Psoas muscle (tissue), 8 donors: ENCODE measurements around the gene TMEM120A. TPM values are rescaled to one million over a fixed set of nuclear protein-coding genes. Genes with fewer than 3 reads are reported as not detected.

Experiments
- ATAC-seq, 4 donors: fragments of 200-7000 bp; cut with Tn5 transposase; one replicate each; pipeline ENCODE4 v1.9.1; 2020; ENCODE audit warnings: moderate library complexity in 3 of 4, mild to moderate bottlenecking in 2 of 4
- DNase-seq, 2 donors: peaks; one replicate each; pipeline ENCODE4 v3.0.0-alpha.2; 2020
- H3K27ac ChIP-seq: fragments of 200-600 bp; one replicate; pipeline ENCODE4 v1.8.0; 2022
- H3K27me3 ChIP-seq, 3 donors: fragments of 200-600 bp in 1 of 3; one replicate each; pipeline versions ENCODE4 v1.6.1 to v1.8.0; 2013 to 2022; ENCODE audit warnings: low read length in 2 of 3, mild to moderate bottlenecking in 2 of 3, moderate library complexity in 1 of 3; ENCODE audit not compliant: insufficient read depth in 3 of 3
- H3K36me3 ChIP-seq, 2 donors: fragments of 200-600 bp in 1 of 2; one replicate each; pipeline versions ENCODE4 v1.6.1 to v1.8.0; 2013 to 2022; ENCODE audit warnings: low read depth in 1 of 2, mild to moderate bottlenecking in 1 of 2, moderate library complexity in 1 of 2; ENCODE audit not compliant: insufficient read depth in 1 of 2
- H3K4me1 ChIP-seq: fragments of 200-600 bp; one replicate; pipeline ENCODE4 v1.8.0; 2022
- H3K4me3 ChIP-seq: fragments of 200-600 bp; one replicate; pipeline ENCODE4 v1.8.0; 2022; ENCODE audit warnings: mild to moderate bottlenecking
- H3K9me3 ChIP-seq: fragments of 200-600 bp; one replicate; pipeline ENCODE4 v1.8.0; 2022
- CTCF ChIP-seq: fragments of 200-600 bp; IDR thresholded peaks from one replicate; pipeline ENCODE4 v1.8.0; 2022; ENCODE audit warnings: antibody characterized with exemption
- WGBS, 3 donors: extraction: QIAGEN DNeasy Blood & Tissue Kit; methylation state at CpG; one replicate each; pipeline versions ENCODE4 v1.1.6 to v1.1.7; 2013; 5-methylcytosine and 5-hydroxymethylcytosine counted together
- intact Hi-C, 2 donors: fragments of 100-400 bp; cut with DNase I; formaldehyde crosslinking; loops; one replicate each; pipeline versions ENCODE4 v1.11.0 to v1.14.2; 2022
- polyA plus RNA-seq, 3 donors: library from polyadenylated mRNA; stranded (reverse); fragments of 200-250 nt; gene quantifications; one replicate each; pipeline ENCODE4 v1.2.3, GENCODE V29; 2013
- total RNA-seq, 4 donors: library from RNA; stranded (reverse); fragmentation: NEBNext Ultra II Directional in 2 of 4; extraction: Animal tissue kit (Norgen Biotek cat#: 25700) in 2 of 4; gene quantifications; one replicate each; pipeline versions ENCODE4 v1.2.1 to v1.2.4, GENCODE V29; 2021 to 2023
- donor health status: healthy with polysubstance abuse.
- donor health status: DM: no; HTN: no; CAD: no; lungs with moderate emphysema.
- donor health status: Bipolar disorder and iron deficiency.
- donor health status: healthy.
- donor health status: DM: yes; HTN: yes; CAD: no.
- donor health status: DM: no; HTN: no; CAD: no.
- donor health status: DM: no; HTN: no; CAD: no.
- donor health status: DM: yes; HTN: yes; CAD: no.

The TMEM120A gene
- total and polyA plus RNA-seq, 7 donors = 70.1 to 185 (median 103) TPM

GRCh38 chr7:75937958-75938786 lies 56.2 kb downstream of the TMEM120A start:
- no peak overlapping the region for H3K4me3 ChIP-seq
- no peak for TF ChIP-seq CTCF
- WGBS, 3 donors = 44 to 51% (median 49%) methylated on average over 15 of the region's 15 CpGs
- ATAC-seq (peak; percentile 87 to 92 (median 90)), DNase-seq (peak; percentile 77 to 88)
- no peaks in the 10 kb centered on the region for H3K36me3 ChIP-seq
- peaks cover 21% of the 10 kb centered on the region for H3K4me1 ChIP-seq
- no peaks in the 10 kb centered on the region for H3K27me3 ChIP-seq
- H3K9me3 ChIP-seq = no peaks in the 10 kb centered on the region
- intact Hi-C loops = no loop called here
- H3K27ac ChIP-seq = peak overlapping the region; percentile 56

Other genes starting within 250 kb of the TMEM120A start
- not detected for gene CCL26, start 222.4 kb downstream of the TMEM120A start, total RNA-seq
- gene CCL26, start 222.4 kb downstream of the TMEM120A start, polyA plus RNA-seq = under 1 TPM in 2 of 3 donors, not detected in 1; 0.27 to 0.34 TPM
- not detected for gene CCL24, start 180.8 kb downstream of the TMEM120A start, total RNA-seq
- not detected for gene CCL24, start 180.8 kb downstream of the TMEM120A start, polyA plus RNA-seq
- 10 to 100 TPM; 18.3 to 32.0 (median 24.6) TPM for gene RHBDD2, start 115.6 kb downstream of the TMEM120A start, total RNA-seq
- gene RHBDD2, start 115.6 kb downstream of the TMEM120A start, polyA plus RNA-seq = 10 to 100 TPM; 26.5 to 38.9 (median 30.7) TPM
- 100 to 1,000 TPM in 2 of 4 donors, 10 to 100 TPM in 2; 48.8 to 206 (median 117) TPM for gene POR, start 79.4 kb downstream of the TMEM120A start, total RNA-seq
- 100 to 1,000 TPM in 2 of 3 donors, 10 to 100 TPM in 1; 81.4 to 288 (median 138) TPM for gene POR, start 79.4 kb downstream of the TMEM120A start, polyA plus RNA-seq
- gene STYXL1, start 53.4 kb upstream of the TMEM120A start, total RNA-seq = 10 to 100 TPM in 3 of 4 donors, 1 to 10 TPM in 1; 6.6 to 42.3 (median 14.1) TPM
- 10 to 100 TPM in 2 of 3 donors, 1 to 10 TPM in 1; 9.5 to 67.5 (median 39.9) TPM for gene STYXL1, start 53.4 kb upstream of the TMEM120A start, polyA plus RNA-seq
- gene MDH2, start 53.5 kb upstream of the TMEM120A start, total RNA-seq = 100 to 1,000 TPM; 483 to 621 (median 527) TPM
- 100 to 1,000 TPM; 385 to 453 (median 396) TPM for gene MDH2, start 53.5 kb upstream of the TMEM120A start, polyA plus RNA-seq
- gene SRRM3, start 207.3 kb upstream of the TMEM120A start, total RNA-seq = 1 to 10 TPM in 2 of 4 donors, under 1 TPM in 2; 0.66 to 1.9 (median 1.1) TPM
- gene SRRM3, start 207.3 kb upstream of the TMEM120A start, polyA plus RNA-seq = 1 to 10 TPM in 1 of 3 donors, under 1 TPM in 2; 0.48 to 5.4 (median 0.49) TPM